NB4 (cell line): ENCODE results near the gene SESTD1.

ENCODE experiments used
- CTCF ChIP-seq: IDR thresholded peaks from one replicate; pipeline ENCODE4 v1.5.1; 2012; ENCODE audit warnings: low read depth, low read length
- MYC ChIP-seq: IDR thresholded peaks from 2 replicates; pipeline ENCODE4 v1.6.1; 2011; ENCODE audit warnings: low read depth, low read length
- POLR2A ChIP-seq: IDR thresholded peaks from 2 replicates; pipeline ENCODE4 v1.6.1; 2011; ENCODE audit warnings: mild to moderate bottlenecking; ENCODE audit not compliant: insufficient read length; ENCODE audit errors: extremely low read depth

GRCh38 chr2:179253226-179253625, 11.4 kb downstream of the SESTD1 start:
- no peak for TF ChIP-seq CTCF
- TF ChIP-seq POLR2A: no peak
- TF ChIP-seq MYC: no peak
